Hypothalamus (tissue), 51 donors: Measurements from ENCODE around the gene FIBCD1.

Experiments
- DNase-seq, 51 donors: peaks; one replicate each; lab custom pipeline; 2025; lab: John Stamatoyannopoulos, UW

FIBCD1 gene

DNA sequence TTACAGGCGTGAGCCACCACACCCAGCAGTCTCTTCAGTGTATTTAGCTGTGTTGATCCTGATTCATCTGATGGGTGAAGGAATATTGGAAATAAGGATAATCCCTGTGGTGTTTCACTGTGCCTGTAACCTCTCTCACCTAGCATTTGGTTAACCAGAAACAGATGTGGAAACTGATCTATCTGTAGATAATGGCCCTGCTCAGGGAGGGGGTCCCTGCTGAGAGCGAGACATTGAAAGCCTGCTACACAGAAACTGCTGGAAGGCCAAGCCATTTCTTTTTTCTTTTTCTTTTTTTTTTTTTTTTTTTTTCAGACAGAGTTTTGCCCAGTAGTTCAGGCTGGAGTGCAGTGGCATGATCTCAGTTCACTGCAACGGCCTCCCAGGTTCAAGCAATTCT lies 70.8 kb downstream of the FIBCD1 start:
- no peak for DNase-seq

GRCh38 chr9:130867556-130867955 lies 71.5 kb downstream of the FIBCD1 start:
- DNase-seq = peak in 7 of 51 donors; percentile 26 to 41 (median 31)

- peak in 24 of 51 donors; percentile 13 to 68 (median 44) for DNase-seq
These were observed 72.5 kb downstream of the FIBCD1 start for GRCh38 chr9:130866474-130866965.

GRCh38 chr9:130865921-130866320 lies 73.1 kb downstream of the FIBCD1 start:
- no peak for DNase-seq

DNA sequence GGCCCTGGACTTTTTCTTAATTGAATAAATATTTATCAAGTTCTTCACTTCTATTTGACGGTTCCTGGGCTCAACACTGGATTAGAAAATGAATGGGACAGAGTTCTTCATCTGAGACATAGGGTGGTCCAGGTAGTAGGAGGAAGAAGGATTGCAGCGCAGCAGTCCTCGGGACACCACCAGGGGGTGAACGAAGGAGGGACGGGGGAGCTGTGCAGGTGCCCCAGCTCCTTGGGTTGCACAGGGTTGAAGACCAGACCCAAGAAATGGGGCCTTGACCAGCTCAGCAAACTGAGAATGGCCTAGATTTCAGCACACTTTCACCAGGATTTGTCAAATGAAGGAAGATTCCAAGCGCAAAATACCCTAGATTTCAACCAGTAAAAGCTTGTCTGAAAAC lies 74.5 kb downstream of the FIBCD1 start:
- DNase-seq = no peak

DNA sequence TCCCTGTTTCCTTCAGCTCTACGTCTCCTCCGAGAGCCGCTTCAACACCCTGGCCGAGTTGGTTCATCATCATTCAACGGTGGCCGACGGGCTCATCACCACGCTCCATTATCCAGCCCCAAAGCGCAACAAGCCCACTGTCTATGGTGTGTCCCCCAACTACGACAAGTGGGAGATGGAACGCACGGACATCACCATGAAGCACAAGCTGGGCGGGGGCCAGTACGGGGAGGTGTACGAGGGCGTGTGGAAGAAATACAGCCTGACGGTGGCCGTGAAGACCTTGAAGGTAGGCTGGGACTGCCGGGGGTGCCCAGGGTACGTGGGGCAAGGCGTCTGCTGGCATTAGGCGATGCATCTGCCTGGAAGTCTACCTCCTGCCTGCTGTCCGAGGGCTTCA lies 76.3 kb downstream of the FIBCD1 start:
- DNase-seq = no peak

- no peak for DNase-seq
These were observed 76.8 kb downstream of the FIBCD1 start for GRCh38 chr9:130862217-130862616.

DNA sequence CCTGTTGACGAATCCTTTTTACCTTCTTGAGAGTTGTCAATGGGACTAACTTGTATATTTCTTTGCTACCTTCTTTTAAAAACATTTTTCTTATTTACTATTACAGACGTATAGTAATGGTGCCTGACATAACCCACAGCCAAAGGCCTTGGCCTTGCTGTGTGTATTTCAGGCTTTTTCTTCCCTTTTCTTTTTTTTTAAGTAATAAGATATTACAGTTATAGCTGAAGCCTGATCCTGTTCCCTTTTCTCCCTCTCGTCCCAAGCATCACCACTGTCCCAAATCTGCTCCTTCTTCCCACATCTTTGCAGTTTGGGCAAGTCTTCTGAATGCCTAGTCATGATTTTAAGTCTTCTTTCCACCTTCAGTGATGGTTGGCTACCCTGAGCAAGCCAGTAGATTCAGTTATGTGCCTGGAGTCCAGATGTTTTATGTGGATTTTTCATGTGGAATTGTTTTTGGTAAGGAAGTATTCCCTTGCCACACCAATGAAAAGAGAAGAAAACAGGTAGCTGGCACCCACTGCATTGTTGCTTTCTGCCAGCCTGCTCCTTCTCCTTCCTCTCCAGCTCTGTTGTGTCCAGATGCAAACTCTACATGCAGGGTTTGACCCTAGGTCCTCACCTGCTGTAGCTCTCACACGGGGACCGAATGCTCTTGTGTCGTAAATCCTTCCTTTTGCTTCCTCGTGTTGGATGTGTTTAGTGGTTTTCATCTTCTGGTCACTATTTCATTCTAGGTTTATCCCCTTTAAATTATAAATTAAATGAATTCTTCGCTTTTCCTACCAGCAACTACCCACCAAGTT lies 77.5 kb downstream of the FIBCD1 start:
- DNase-seq = no peak

GRCh38 chr9:130860458-130861316 lies 78.4 kb downstream of the FIBCD1 start:
- DNase-seq = peak in 18 of 51 donors; percentile 29 to 57 (median 40)

GRCh38 chr9:130858739-130859705 lies 80.0 kb downstream of the FIBCD1 start:
- no peak for DNase-seq

DNA sequence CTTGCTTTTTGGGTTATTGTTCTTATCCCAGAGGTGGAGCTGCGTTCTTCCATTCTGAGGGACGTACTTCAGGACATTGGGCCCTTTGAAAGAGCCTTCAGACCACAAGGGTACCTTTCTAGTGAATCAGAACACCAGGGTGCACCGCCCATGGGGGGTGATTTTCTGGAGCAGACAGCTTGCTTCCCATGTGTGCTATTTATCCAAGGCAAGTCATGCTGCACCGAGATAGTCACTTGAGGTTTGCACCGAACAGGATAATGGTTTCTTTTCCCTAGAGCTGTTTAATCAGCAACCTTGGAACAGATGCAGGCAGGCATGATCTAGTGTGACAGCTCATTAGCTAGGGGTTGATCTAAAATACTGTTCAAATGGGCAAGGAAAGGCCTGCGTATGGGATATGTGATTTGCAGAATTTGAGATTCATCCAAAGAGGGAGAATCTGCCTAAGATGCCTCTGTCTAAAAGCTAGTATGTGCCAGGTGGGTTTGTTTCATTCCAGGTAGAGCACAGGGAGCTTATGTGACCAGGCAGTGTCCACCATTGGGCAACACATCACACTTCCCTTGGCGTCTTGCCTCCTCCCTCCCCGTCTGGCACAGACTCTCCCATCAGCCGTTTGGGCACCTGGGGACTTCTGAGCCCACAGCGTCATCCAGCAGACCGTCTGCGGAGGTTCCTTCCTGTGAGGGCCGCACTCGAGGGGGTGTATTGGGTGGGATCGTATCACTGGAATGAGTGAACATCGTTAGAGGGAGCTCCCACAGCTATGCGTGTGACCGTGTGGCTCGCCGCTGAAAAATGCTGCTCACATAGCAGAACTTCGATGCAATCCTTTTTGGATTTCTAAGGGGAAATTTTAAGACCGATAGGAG lies 80.9 kb downstream of the FIBCD1 start:
- peak in 1 of 51 donors; percentile 26 for DNase-seq

DNA sequence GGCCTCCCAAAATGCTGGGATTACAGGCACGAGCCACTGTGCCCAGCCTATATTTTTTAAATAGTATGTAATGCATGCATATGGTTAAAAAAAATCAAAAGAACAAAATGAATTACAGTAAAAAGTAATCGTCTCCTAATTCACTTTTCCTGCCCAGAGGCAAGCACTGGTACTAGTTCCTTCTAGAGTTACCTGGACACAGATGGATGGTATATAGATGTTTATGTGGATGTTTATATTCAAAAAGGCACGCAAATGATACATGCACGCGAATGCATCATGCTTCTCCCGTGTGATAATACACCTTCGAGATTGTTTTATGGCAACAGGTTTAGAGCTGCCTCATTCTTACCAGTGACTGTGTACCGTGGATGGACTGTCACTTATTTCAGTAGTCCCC lies 82.6 kb downstream of the FIBCD1 start:
- DNase-seq = no peak

GRCh38 chr9:130854835-130855234 lies 84.2 kb downstream of the FIBCD1 start:
- DNase-seq = no peak

DNA sequence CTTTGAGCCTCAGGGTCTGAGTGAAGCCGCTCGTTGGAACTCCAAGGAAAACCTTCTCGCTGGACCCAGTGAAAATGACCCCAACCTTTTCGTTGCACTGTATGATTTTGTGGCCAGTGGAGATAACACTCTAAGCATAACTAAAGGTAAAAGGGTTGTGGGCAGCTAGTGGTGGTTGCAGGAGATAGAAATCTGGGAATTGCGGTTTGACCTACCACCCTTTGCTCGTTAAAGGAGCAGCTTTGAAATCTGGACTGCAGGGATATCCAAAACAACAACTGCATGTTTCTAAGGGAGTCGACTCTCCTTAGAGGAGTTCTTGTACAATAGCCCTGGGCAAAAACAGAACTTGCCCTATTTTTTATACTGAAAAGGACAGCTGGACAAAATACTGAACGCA lies 85.0 kb downstream of the FIBCD1 start:
- no peak for DNase-seq

GRCh38 chr9:130852801-130853200 lies 86.2 kb downstream of the FIBCD1 start:
- no peak for DNase-seq
